ENCODE measurements around the gene CTXND2. TPM values are rescaled to one million over a fixed set of nuclear protein-coding genes. Genes with fewer than 3 reads are reported as not detected.
A peak's percentile ranks its signal among the peaks of the same experiment; 100 is the strongest.
"Not testable (repeated sequence)": the region's sequence is repeated elsewhere in the genome, so short reads cannot be mapped to it uniquely, and the experiment has no call there.

The CTXND2 gene
- total and polyA plus RNA-seq, 9 of the 15 experiments (the other 6 are each of a cell fraction or from before 2014, with no cell fraction given): not detected

GRCh38 chr1:150846473-150847146, 40.3 kb upstream of the CTXND2 start (continued):
- peak; percentile 81 for TF ChIP-seq CEBPB (tag; IDR thresholded peaks at IDR 0.05)
- TF ChIP-seq C11orf30 (IDR thresholded peaks at IDR 0.05; ENCODE audit: low read depth): peak; percentile 13; the same call in 1 of the 2 replicates

GRCh38 chr1:150850801-150851362, 36.1 kb upstream of the CTXND2 start:
- peaks cover 16% of the 10 kb centered on the region; the same call in 2 of the 3 replicates for H3K36me3 ChIP-seq (ENCODE audit: control insufficient read depth, insufficient read depth, low read length)
- ATAC-seq; H2AFZ ChIP-seq (ENCODE audit: low read depth, low read length); H3K4me1 ChIP-seq (replicated peaks in 1 of 2; ENCODE audit: control insufficient read depth in 2 of 2, insufficient read depth in 2 of 2, low read length in 2 of 2); POLR2A ChIA-PET; H3K9ac ChIP-seq (ENCODE audit: insufficient read depth in 1 of 2, low read depth in 2 of 2, low read length in 2 of 2); CTCF ChIA-PET (ENCODE audit: low intra/inter-chr PET ratio); H3K79me2 ChIP-seq (ENCODE audit: control insufficient read depth, insufficient read depth, low read length); H3K9me3 ChIP-seq (replicated peaks; ENCODE audit: control insufficient read depth, insufficient read depth, low read depth, low read length); in situ Hi-C loops (cut with MboI); H3K27me3 ChIP-seq (ENCODE audit: control insufficient read depth in 2 of 2, insufficient read depth in 2 of 2, low read length in 2 of 2); BruUV-seq (replicated peaks); H4K20me1 ChIP-seq (replicated peaks; ENCODE audit: control insufficient read depth, insufficient read depth, low read length); H3K27ac ChIP-seq (ENCODE audit: extremely low read depth, low read depth, low read length); DNase-seq (ENCODE audit: extremely low read depth in 1 of 4, low spot score in 3 of 4); H3K9me1 ChIP-seq (ENCODE audit: control insufficient read depth, insufficient read depth, low read length); H3K4me3 ChIP-seq; H3K4me2 ChIP-seq (ENCODE audit: insufficient read depth, low read length); intact Hi-C loops (cut with micrococcal nuclease); FAIRE-seq: not testable (repeated sequence)
- 88% methylated on average over 3 of the region's 49 CpGs for WGBS (ENCODE audit: insufficient coverage, low coverage, missing lambda C conversion rate)

GRCh38 chr1:150852734-150853133, 34.2 kb upstream of the CTXND2 start:
- H2AFZ ChIP-seq (ENCODE audit: low read depth, low read length); BruUV-seq (replicated peaks); in situ Hi-C loops (cut with MboI); H3K9me1 ChIP-seq (ENCODE audit: control insufficient read depth, insufficient read depth, low read length); H3K4me3 ChIP-seq; H4K20me1 ChIP-seq (replicated peaks; ENCODE audit: control insufficient read depth, insufficient read depth, low read length); H3K79me2 ChIP-seq (ENCODE audit: control insufficient read depth, insufficient read depth, low read length); H3K4me1 ChIP-seq (replicated peaks in 1 of 2; ENCODE audit: control insufficient read depth in 2 of 2, insufficient read depth in 2 of 2, low read length in 2 of 2); DNase-seq (ENCODE audit: extremely low read depth in 1 of 4, low spot score in 3 of 4); intact Hi-C loops (cut with micrococcal nuclease); H3K9me3 ChIP-seq (replicated peaks; ENCODE audit: control insufficient read depth, insufficient read depth, low read depth, low read length); H3K27ac ChIP-seq (ENCODE audit: extremely low read depth, low read depth, low read length); H3K4me2 ChIP-seq (ENCODE audit: insufficient read depth, low read length); CTCF ChIA-PET (ENCODE audit: low intra/inter-chr PET ratio); H3K27me3 ChIP-seq (ENCODE audit: control insufficient read depth in 2 of 2, insufficient read depth in 2 of 2, low read length in 2 of 2); ATAC-seq; H3K9ac ChIP-seq (ENCODE audit: insufficient read depth in 1 of 2, low read depth in 2 of 2, low read length in 2 of 2); FAIRE-seq: not testable (repeated sequence)
- H3K36me3 ChIP-seq (ENCODE audit: control insufficient read depth, insufficient read depth, low read length): peaks cover 20% of the 10 kb centered on the region; the same call in 2 of the 3 replicates
- POLR2A ChIA-PET: interaction anchor here (1.1 kb wide), 1 partner anchor 273 kb away, joined by 3 read pairs; the partner anchor contains the start of gene MCL1
- TF ChIP-seq SPI1 (IDR thresholded peaks at IDR 0.05; ENCODE audit: borderline replicate concordance, low read depth, low read length): peak; percentile 96
- 62% methylated on average over 3 of the region's 3 CpGs for WGBS (ENCODE audit: insufficient coverage, low coverage, missing lambda C conversion rate)
